IMR-90 (cell line): ENCODE measurements around the gene ITGA2. TPM values are rescaled to one million over a fixed set of nuclear protein-coding genes. Genes with fewer than 3 reads are reported as not detected.
A peak's percentile ranks its signal among the peaks of the same experiment; 100 is the strongest.

ENCODE experiments used
- ATAC-seq: fragments of 200-7000 bp; cut with Tn5 transposase; 2 replicates; pipeline ENCODE4 v1.9.1; 2020; ENCODE audit warnings: low read depth, mild to moderate bottlenecking, moderate library complexity
- BruUV-seq: library from RNA; stranded (reverse); fragments of 400-500 nt; replicated peaks from 2 replicates; lab custom pipeline; 2021; lab: Mats Ljungman, UMichigan
- CTCF ChIA-PET: fragments of 300-600 bp; formaldehyde crosslinking; extraction: SDS; loops from one replicate; lab custom pipeline; 2021; ENCODE audit warnings: antibody characterized with exemption; lab: Yijun Ruan, JAX
- POLR2A ChIA-PET: fragments of 300-600 bp; sonication (Branson Sonifier 250); formaldehyde crosslinking; loops from one replicate; lab custom pipeline; 2022; ENCODE audit warnings: antibody characterized with exemption; ENCODE audit not compliant: unreplicated experiment; lab: Charles Lee
- DNase-seq: peaks from one replicate; pipeline ENCODE4 v3.0.0; 2013
- H2AFZ ChIP-seq: replicated peaks from 2 replicates; pipeline ENCODE3; 2013; ENCODE audit warnings: low read length, mild to moderate bottlenecking; ENCODE audit not compliant: poor library complexity
- H2AK5ac ChIP-seq: 2 replicates; pipeline ENCODE4 v1.6.1; 2013; ENCODE audit warnings: low read depth, low read length, inconsistent platforms
- H2AK9ac ChIP-seq: replicated peaks from 2 replicates; pipeline ENCODE3; 2013; ENCODE audit warnings: mild to moderate bottlenecking, low read depth, low read length, moderate library complexity; ENCODE audit not compliant: poor library complexity
- H2BK120ac ChIP-seq: 2 replicates; pipeline ENCODE4 v1.6.1; 2013; ENCODE audit warnings: low read depth, low read length, inconsistent platforms
- H2BK15ac ChIP-seq: 3 replicates; pipeline ENCODE4 v1.6.1; 2013; ENCODE audit warnings: low read depth, low read length, inconsistent platforms
- H2BK20ac ChIP-seq: 2 replicates; pipeline ENCODE4 v1.6.1; 2013; ENCODE audit warnings: low read depth, mild to moderate bottlenecking, inconsistent platforms, low read length, moderate library complexity
- H2BK5ac ChIP-seq: 2 replicates; pipeline ENCODE4 v1.6.1; 2013; ENCODE audit warnings: mild to moderate bottlenecking, low read depth, low read length, inconsistent platforms; ENCODE audit not compliant: poor library complexity, severe bottlenecking
- H3K14ac ChIP-seq: replicated peaks from 2 replicates; pipeline ENCODE4 v1.6.1; 2013; ENCODE audit warnings: low read depth, low read length, inconsistent platforms
- H3K18ac ChIP-seq: 2 replicates; pipeline ENCODE4 v1.6.1; 2013; ENCODE audit warnings: low read depth, low read length, control low read depth
- H3K23ac ChIP-seq: 2 replicates; pipeline ENCODE4 v1.6.1; 2013; ENCODE audit warnings: low read depth, low read length, inconsistent platforms
- H3K27ac ChIP-seq: 2 replicates; pipeline ENCODE4 v1.5.1; 2013; ENCODE audit warnings: mild to moderate bottlenecking, control low read depth, low read length; ENCODE audit not compliant: insufficient read depth
- H3K27me3 ChIP-seq: 2 replicates; pipeline ENCODE4 v1.6.1; 2013; ENCODE audit warnings: low read length; ENCODE audit not compliant: control insufficient read depth, insufficient read depth
- H3K36me3 ChIP-seq: 2 replicates; pipeline ENCODE4 v1.6.1; 2013; ENCODE audit warnings: low read length, mixed read lengths; ENCODE audit not compliant: control insufficient read depth, insufficient read depth
- H3K4ac ChIP-seq: 2 replicates; pipeline ENCODE4 v1.6.1; 2013; ENCODE audit warnings: low read depth, low read length, inconsistent platforms
- H3K4me1 ChIP-seq: 2 replicates; pipeline ENCODE4 v1.6.1; 2013; ENCODE audit warnings: low read length, mixed read lengths; ENCODE audit not compliant: control insufficient read depth, insufficient read depth
- H3K4me2 ChIP-seq: 2 replicates; pipeline ENCODE4 v1.6.1; 2013; ENCODE audit warnings: low read depth, mild to moderate bottlenecking, control low read depth, low read length, moderate library complexity
- H3K4me3 ChIP-seq: 2 replicates; pipeline ENCODE4 v1.5.1; 2013; ENCODE audit warnings: low read depth, mild to moderate bottlenecking, control low read depth, low read length, moderate library complexity; ENCODE audit not compliant: insufficient read depth
- H3K56ac ChIP-seq: 2 replicates; pipeline ENCODE4 v1.6.1; 2013; ENCODE audit warnings: low read length, inconsistent platforms; ENCODE audit not compliant: insufficient read depth; ENCODE audit errors: extremely low read depth
- H3K79me1 ChIP-seq, 2 experiments: 2 replicates each; pipeline ENCODE4 v1.6.1; 2013; ENCODE audit warnings: low read length in 2 of 2, inconsistent platforms in 1 of 2, low read depth in 1 of 2
- H3K9ac ChIP-seq: 2 replicates; pipeline ENCODE4 v1.6.1; 2013; ENCODE audit warnings: low read depth, low read length, control low read depth
- H3K9me1 ChIP-seq: 2 replicates; pipeline ENCODE4 v1.6.1; 2013; ENCODE audit warnings: low read length, inconsistent platforms; ENCODE audit not compliant: insufficient read depth
- H3K9me3 ChIP-seq: 2 replicates; pipeline ENCODE4 v1.6.1; 2013; ENCODE audit warnings: low read length; ENCODE audit not compliant: control insufficient read depth, insufficient read depth
- H4K20me1 ChIP-seq: 2 replicates; pipeline ENCODE4 v1.6.1; 2013; ENCODE audit warnings: low read length, inconsistent platforms; ENCODE audit not compliant: insufficient read depth
- H4K5ac ChIP-seq: 2 replicates; pipeline ENCODE4 v1.6.1; 2013; ENCODE audit warnings: mild to moderate bottlenecking, low read depth, low read length, control low read depth
- H4K8ac ChIP-seq, 2 experiments: 2 replicates each; pipeline ENCODE4 v1.6.1; 2013; ENCODE audit warnings: low read depth in 2 of 2, low read length in 2 of 2, control low read depth in 1 of 2, inconsistent platforms in 1 of 2
- H4K91ac ChIP-seq: 2 replicates; pipeline ENCODE4 v1.6.1; 2013; ENCODE audit warnings: low read depth, low read length, inconsistent platforms; ENCODE audit not compliant: insufficient read depth
- BHLHE40 ChIP-seq: fragments of 150-350 bp; IDR thresholded peaks from 2 replicates; pipeline ENCODE4 v1.6.1; 2016; ENCODE audit warnings: mild to moderate bottlenecking, low read depth, low read length
- FOS ChIP-seq: fragments of 150-350 bp; IDR thresholded peaks from 2 replicates; pipeline ENCODE4 v1.6.1; 2016; ENCODE audit warnings: low read depth, low read length
- MAFK ChIP-seq: IDR thresholded peaks from 2 replicates; pipeline ENCODE4 v1.6.1; 2012; ENCODE audit warnings: low read depth, low read length, improper control_type of control experiment
- WGBS, 2 experiments: methylation state at CpG; one replicate each; pipeline versions ENCODE4 v1.1.5 to v1.1.7; 2013; ENCODE audit warnings: missing lambda C conversion rate in 2 of 2; ENCODE audit not compliant: insufficient read length in 1 of 2; ENCODE audit errors: extremely low coverage in 2 of 2; 5-methylcytosine and 5-hydroxymethylcytosine counted together
- dilution Hi-C: fragments of 300-500 bp; cut with HindIII; formaldehyde crosslinking; loops from one replicate; pipeline ENCODE4 v1.14.3; 2018; ENCODE audit warnings: low sequenced_read_pairs; ENCODE audit not compliant: unreplicated experiment
- in situ Hi-C: fragments of 300-500 bp; cut with MboI; formaldehyde crosslinking; loops from 3 replicates; pipeline ENCODE4 v1.14.3; 2019; ENCODE audit warnings: low sequenced_read_pairs, inconsistent platforms, mixed read lengths
- intact Hi-C: fragments of 100-400 bp; cut with micrococcal nuclease; formaldehyde crosslinking; loops from 2 replicates; pipeline ENCODE4 v1.10.0; 2022
- polyA plus RNA-seq, 3 experiments: library from polyadenylated mRNA; depleted of rRNA; stranded (reverse); fragments of >200 nt; gene quantifications; 2 replicates each; pipeline ENCODE4 v1.2.3, GENCODE V29; 2012; ENCODE audit warnings: low replicate concordance in 1 of 3
- total RNA-seq: library from RNA; depleted of rRNA; stranded (reverse); fragments of >200 nt; gene quantifications from 2 replicates; pipeline ENCODE4 v1.2.3, GENCODE V29; 2012

The ITGA2 gene
- total and polyA plus RNA-seq, 2 of the 4 experiments (the other 2 are of a cell fraction) = 23.3 to 93.4 TPM

- H3K4me2 ChIP-seq = no peak overlapping the region
- TF ChIP-seq FOS = peak; percentile 42; the same call in 1 of the 2 replicates
- TF ChIP-seq BHLHE40 = peak; percentile 59
- no peak for TF ChIP-seq MAFK
- no peak overlapping the region for H2BK15ac ChIP-seq
- 80% methylated on average over 3 of the region's 5 CpGs; no CpG with 5 or more reads in 1 of the 2 experiments for WGBS, 2 experiments
- no peak overlapping the region; the same call in 1 of the 2 replicates for H3K14ac ChIP-seq
- DNase-seq (peak; percentile 83), ATAC-seq (0 out of 2 replicates have a peak, but pooled peaks have one; percentile 18)
- H3K18ac ChIP-seq = no peak overlapping the region
- no TSS peak for BruUV-seq
- no peak overlapping the region for H2BK120ac ChIP-seq
- no peak overlapping the region for H4K5ac ChIP-seq
- H3K56ac ChIP-seq = no peak overlapping the region
- peaks cover 4 to 26% of the 10 kb centered on the region in 2 experiments; a peak in 3 of 4 replicates for H3K79me1 ChIP-seq
- CTCF ChIA-PET = no interaction called here
- POLR2A ChIA-PET = no interaction called here
- peaks cover 3% of the 10 kb centered on the region; the same call in 1 of the 2 replicates for H3K9me1 ChIP-seq
- no peak overlapping the region for H3K23ac ChIP-seq
- H2BK5ac ChIP-seq = no peak overlapping the region
- H4K8ac ChIP-seq = 0 out of 4 replicates have a peak overlapping the region, but pooled peaks of 1 of the 2 experiments have one; percentile 4
- H3K9ac ChIP-seq = no peak overlapping the region
- no peaks in the 10 kb centered on the region for H3K9me3 ChIP-seq
- H2AK5ac ChIP-seq = no peak overlapping the region
- H3K4ac ChIP-seq = no peak overlapping the region
- dilution Hi-C loops (loop anchor here (25.0 kb wide), 1 partner anchor 107 kb away; no protein-coding TSS in a partner anchor), in situ Hi-C loops (no loop called here), intact Hi-C loops (loop anchor here (2.0 kb wide), 1 partner anchor 121 kb away; no protein-coding TSS in a partner anchor)
- no peak overlapping the region for H3K4me3 ChIP-seq
- no peak overlapping the region for H2AK9ac ChIP-seq
- H3K27ac ChIP-seq = no peak overlapping the region
- peaks cover 5% of the 10 kb centered on the region for H3K4me1 ChIP-seq
- H4K91ac ChIP-seq = no peak overlapping the region
- H2BK20ac ChIP-seq = no peak overlapping the region
- no peaks in the 10 kb centered on the region for H3K27me3 ChIP-seq
- no peaks in the 10 kb centered on the region for H4K20me1 ChIP-seq
- H3K36me3 ChIP-seq = peaks cover 17% of the 10 kb centered on the region
- no peak overlapping the region for H2AFZ ChIP-seq
Observed at GRCh38 chr5:53069626-53070025, 80.5 kb downstream of the ITGA2 start.
